Activated CD4-positive, alpha-beta T cell treated with anti-CD3 and anti-CD28 coated beads, Interleukin-2, amount 10 ng/mL, durations not matched to agents 24 days and 14 days (primary cell): Measurements from ENCODE around the gene ANKRD44. TPM values are rescaled to one million over a fixed set of nuclear protein-coding genes. Genes with fewer than 3 reads are reported as not detected.
A peak's percentile ranks its signal among the peaks of the same experiment; 100 is the strongest.

Experiments used
- DNase-seq: peaks from one replicate; pipeline ENCODE4 v3.0.0; 2022
- H3K27ac Mint-ChIP-seq: one replicate; pipeline ENCODE4 v1.8.0; 2022; ENCODE audit warnings: mild to moderate bottlenecking, mixed read lengths
- H3K27me3 Mint-ChIP-seq: one replicate; pipeline ENCODE4 v1.8.0; 2022; ENCODE audit warnings: mixed read lengths
- H3K36me3 Mint-ChIP-seq: one replicate; pipeline ENCODE4 v1.8.0; 2022; ENCODE audit warnings: low read depth, mild to moderate bottlenecking, mixed read lengths
- H3K4me1 Mint-ChIP-seq: one replicate; pipeline ENCODE4 v1.8.0; 2021; ENCODE audit warnings: mixed read lengths
- H3K4me3 Mint-ChIP-seq: one replicate; pipeline ENCODE4 v1.8.0; 2022; ENCODE audit warnings: mild to moderate bottlenecking, moderate library complexity, mixed read lengths
- H3K9me3 Mint-ChIP-seq: one replicate; pipeline ENCODE4 v1.8.0; 2021; ENCODE audit warnings: mixed read lengths
- intact Hi-C: fragments of 100-400 bp; cut with micrococcal nuclease; formaldehyde crosslinking; loops from one replicate; pipeline ENCODE4 v1.15.1; 2023
- total RNA-seq: library from RNA; stranded (reverse); gene quantifications from 2 replicates; pipeline ENCODE4 v1.2.3, GENCODE V29; 2022

The ANKRD44 gene
- total RNA-seq, 1 donor from 2014 or later = 147 TPM

DNA sequence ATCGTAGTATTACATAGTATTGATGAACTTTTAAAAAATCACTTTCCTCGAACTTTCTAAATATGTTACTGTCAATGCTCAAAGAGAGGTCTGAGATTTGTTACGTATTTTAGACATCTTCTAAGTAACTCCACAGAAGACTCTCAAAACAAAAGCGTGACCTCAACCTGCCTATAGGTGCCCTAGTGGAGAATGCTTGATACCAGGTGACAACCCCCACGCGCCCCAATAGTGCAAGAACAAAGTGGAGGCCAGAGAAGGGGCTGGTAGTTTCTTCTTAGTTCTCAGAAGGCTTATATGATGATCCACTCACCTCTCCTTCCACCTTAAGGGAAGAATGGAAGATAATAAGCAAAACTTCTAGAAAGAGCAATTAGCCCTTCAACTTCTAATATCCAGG is 102.6 kb downstream of the ANKRD44 start:
- Mint-ChIP-seq H3K27me3 (no peaks in the 10 kb centered on the region), H3K9me3 (no peaks in the 10 kb centered on the region), H3K4me3 (peak overlapping the region; percentile 69), H3K4me1 (peaks cover 84% of the 10 kb centered on the region), H3K27ac (peak overlapping the region; percentile 97), H3K36me3 (peaks cover 18% of the 10 kb centered on the region)
- DNase-seq = peak; percentile 71
- intact Hi-C loops = loop anchor here (2.0 to 5.0 kb wide), 2 partner anchors 15 to 224 kb away; no protein-coding TSS in a partner anchor

DNA sequence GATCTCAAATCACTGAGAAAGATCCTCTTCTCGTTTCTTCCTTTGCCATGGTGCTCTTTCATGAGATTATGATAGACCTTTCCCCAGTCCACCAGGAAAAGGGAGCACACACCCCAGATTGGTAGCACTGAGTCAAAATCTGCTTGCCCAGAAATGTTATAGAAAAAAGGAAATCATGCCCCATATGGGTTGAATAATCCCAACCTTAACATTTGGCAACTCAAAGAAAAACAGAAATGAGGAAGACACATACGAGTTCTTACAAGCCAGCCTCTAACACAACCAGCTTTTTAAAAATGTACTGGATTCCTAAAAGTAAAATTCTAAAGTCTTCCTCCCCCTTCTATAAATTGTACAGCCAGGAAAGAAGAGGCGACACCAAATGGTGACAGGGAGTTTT is 103.0 kb downstream of the ANKRD44 start:
- Mint-ChIP-seq H3K36me3 (peaks cover 18% of the 10 kb centered on the region), H3K27ac (peak overlapping the region; percentile 97), H3K9me3 (no peaks in the 10 kb centered on the region), H3K27me3 (no peaks in the 10 kb centered on the region), H3K4me1 (peaks cover 80% of the 10 kb centered on the region), H3K4me3 (peak overlapping the region; percentile 69)
- DNase-seq = no peak
- intact Hi-C loops = loop anchor here (5.0 kb wide), 1 partner anchor 225 kb away; no protein-coding TSS in a partner anchor

DNA sequence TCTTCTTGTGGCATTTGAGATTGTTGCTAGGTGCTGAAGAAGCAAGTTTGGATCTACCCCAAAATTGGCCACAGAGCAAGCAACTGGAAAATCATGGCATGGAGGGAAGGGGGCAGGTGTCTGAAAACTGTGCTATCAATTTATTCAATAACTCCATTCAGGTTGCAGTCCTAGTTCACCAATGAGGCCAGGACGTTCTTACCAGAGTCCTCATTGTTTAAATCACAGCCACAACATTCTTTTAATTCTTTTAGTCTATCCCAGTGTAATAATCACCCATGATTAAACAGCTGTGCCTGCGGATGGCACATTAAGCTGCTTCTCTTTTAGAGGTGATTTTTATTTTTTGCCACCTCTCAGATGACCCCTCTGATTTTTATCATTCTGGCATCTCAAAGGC is 103.5 kb downstream of the ANKRD44 start:
- Mint-ChIP-seq H3K36me3 (peaks cover 21% of the 10 kb centered on the region), H3K27ac (peak overlapping the region; percentile 97), H3K27me3 (no peaks in the 10 kb centered on the region), H3K4me3 (peak overlapping the region; percentile 69), H3K9me3 (no peaks in the 10 kb centered on the region), H3K4me1 (peaks cover 78% of the 10 kb centered on the region)
- no peak for DNase-seq
- intact Hi-C loops = loop anchor here (5.0 kb wide), 1 partner anchor 225 kb away; no protein-coding TSS in a partner anchor

DNA sequence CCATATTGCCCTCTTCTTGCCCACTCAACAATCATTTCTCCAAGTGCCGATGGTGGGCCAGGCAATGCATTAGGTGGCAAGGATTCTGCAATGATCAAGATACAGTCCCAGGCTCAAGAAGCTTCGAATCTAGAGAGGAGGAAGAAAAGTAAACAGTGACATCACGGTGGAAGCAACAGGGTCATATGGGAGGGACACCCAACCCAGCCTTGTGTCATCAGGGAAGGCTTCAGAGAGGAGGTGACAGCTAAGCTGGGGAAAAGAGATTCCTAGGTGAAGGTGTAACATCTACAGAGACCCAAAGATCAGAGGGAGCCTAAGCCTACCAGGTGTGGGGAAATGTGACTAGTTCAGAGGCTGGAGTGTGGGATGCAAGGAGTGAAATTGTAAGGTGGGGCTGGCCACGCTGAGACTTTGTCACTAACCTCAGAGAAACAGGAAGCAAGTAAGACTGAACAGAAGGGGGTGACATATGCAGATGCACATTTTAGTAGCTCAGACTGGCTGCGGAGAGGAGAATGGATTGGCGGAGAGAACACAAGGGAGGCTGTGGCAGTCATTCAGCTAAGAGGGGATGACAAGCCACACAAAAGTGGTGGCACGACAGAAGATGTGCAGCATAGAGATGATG is 104.9 kb downstream of the ANKRD44 start:
- peak overlapping the region; percentile 97 for H3K27ac Mint-ChIP-seq

DNA sequence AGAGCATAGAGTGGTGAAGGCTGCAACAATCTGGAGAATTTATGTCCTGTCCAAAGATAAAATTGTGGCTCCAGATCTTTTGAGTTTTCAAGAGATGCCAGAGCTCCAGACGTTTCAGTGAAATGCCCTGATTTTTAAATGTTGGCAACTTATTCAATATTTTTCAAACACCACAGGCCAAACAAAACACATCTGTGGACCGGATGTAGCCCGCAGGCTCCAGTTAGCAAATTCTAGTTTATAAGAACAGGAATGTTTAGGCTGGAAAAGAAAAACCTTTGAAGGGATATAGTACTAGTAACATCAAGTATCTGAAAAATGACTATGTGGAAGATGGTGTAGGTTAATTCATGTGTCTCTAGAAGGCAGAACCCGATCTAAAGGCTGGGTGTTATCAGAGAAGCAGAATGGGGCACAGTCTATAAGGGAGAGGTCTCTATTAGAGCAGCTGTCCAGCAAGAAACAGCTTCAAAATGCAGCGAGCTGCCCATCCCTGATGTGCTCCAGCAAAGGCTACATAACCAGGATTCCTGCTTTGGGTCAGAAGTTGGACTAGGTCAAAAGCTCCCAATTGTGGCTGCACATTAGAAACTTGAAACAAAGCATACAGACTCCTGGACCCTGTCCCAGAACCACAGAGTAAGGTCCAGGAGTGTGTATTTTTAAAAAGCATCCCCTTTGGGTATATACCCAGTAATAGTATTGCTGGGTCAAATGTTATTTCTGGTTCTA is 105.9 kb downstream of the ANKRD44 start:
- Mint-ChIP-seq H3K4me1 (peaks cover 74% of the 10 kb centered on the region), H3K9me3 (no peaks in the 10 kb centered on the region), H3K27ac (peak overlapping the region; percentile 1), H3K36me3 (peaks cover 24% of the 10 kb centered on the region), H3K4me3 (peak overlapping the region; percentile 73), H3K27me3 (no peaks in the 10 kb centered on the region)
- intact Hi-C loops = loop anchor here (5.0 kb wide), 1 partner anchor 228 kb away; no protein-coding TSS in a partner anchor
- no peak for DNase-seq

More for the DNA sequence above, 104.9 kb downstream of the ANKRD44 start:
- no peaks in the 10 kb centered on the region for H3K9me3 Mint-ChIP-seq
- peak overlapping the region; percentile 73 for H3K4me3 Mint-ChIP-seq
- no peaks in the 10 kb centered on the region for H3K27me3 Mint-ChIP-seq
- peaks cover 24% of the 10 kb centered on the region for H3K36me3 Mint-ChIP-seq
- DNase-seq = peak; percentile 90
- intact Hi-C loops = loop anchor here (5.0 kb wide), 1 partner anchor 227 kb away; no protein-coding TSS in a partner anchor
- peaks cover 76% of the 10 kb centered on the region for H3K4me1 Mint-ChIP-seq

DNA sequence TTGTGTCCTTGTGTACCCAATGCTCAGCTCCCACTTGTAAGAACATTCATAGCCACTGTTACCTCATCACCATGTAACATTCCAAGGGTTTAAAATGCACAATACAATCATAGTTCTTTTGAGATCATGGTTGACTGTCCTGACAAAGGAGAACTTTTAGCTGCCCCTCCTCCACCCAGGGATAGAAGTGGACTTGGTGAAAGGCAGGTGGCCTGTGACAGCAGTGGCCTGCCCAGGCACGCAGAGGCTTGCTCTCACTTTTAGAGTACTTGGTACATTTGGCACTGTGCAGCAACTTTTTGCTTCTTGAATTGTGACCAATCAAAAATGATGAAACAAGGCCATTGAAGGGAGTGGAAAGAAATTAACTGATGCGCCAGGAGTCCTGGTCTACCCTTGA is 108.7 kb downstream of the ANKRD44 start:
- intact Hi-C loops = no loop called here
- Mint-ChIP-seq H3K36me3 (peaks cover 29% of the 10 kb centered on the region), H3K4me1 (peaks cover 66% of the 10 kb centered on the region), H3K27me3 (no peaks in the 10 kb centered on the region), H3K9me3 (no peaks in the 10 kb centered on the region), H3K4me3 (peak overlapping the region; percentile 45), H3K27ac (peak overlapping the region; percentile 78)
- DNase-seq = no peak

DNA sequence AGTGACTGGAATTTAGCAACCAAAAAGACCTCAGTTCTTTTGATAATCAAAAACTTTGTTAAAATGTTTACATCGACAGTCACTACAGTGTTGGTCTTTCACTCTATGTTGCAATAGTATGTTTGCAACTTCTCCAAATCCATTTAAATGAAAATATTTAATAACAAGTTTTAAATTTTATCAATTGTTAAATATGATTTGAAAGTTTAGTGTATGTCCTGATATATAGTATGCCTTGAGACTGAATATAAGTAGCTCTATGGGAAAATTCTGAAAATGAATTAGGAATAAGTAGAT is 109.9 kb downstream of the ANKRD44 start:
- peaks cover 25% of the 10 kb centered on the region for H3K36me3 Mint-ChIP-seq
- no peak for DNase-seq
- peaks cover 64% of the 10 kb centered on the region for H3K4me1 Mint-ChIP-seq
- intact Hi-C loops = no loop called here
- peak overlapping the region; percentile 73 for H3K27ac Mint-ChIP-seq
- peak overlapping the region; percentile 60 for H3K4me3 Mint-ChIP-seq
- H3K9me3 Mint-ChIP-seq = no peaks in the 10 kb centered on the region
- H3K27me3 Mint-ChIP-seq = no peaks in the 10 kb centered on the region

DNA sequence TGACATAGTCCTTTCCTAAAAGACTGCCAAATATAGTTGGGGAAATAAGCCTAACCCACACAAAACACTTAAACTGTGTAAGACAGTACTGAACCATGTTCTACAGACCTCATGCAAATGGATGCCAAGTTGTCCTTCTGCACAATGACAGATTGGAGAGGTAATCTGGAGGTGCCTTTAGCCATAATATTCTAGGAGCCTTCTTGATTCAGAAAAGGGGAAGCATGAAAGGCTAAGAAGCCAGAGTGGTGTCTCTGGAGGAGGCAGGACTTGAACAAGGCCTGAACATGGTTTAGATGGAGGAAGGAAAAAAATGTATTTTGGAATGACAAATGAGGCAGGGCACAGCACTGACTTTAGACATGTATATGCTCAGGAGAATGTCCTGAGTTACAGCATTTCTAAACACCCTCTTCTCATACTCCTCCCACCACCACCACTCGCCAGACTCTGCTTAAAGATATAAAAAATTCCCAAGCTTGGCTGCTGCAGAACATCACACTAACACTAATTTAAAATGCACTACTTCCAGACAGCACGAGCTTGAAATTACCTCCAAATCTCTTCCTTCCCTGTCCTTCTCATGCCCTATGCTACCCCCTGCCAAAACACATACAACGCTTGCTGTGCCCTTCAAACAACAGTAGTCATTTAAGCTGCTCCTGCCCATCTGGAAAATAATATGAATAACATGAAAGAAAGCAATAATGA is 110.4 kb downstream of the ANKRD44 start:
- Mint-ChIP-seq H3K4me3 (peak overlapping the region; percentile 60), H3K36me3 (peaks cover 25% of the 10 kb centered on the region)

DNA sequence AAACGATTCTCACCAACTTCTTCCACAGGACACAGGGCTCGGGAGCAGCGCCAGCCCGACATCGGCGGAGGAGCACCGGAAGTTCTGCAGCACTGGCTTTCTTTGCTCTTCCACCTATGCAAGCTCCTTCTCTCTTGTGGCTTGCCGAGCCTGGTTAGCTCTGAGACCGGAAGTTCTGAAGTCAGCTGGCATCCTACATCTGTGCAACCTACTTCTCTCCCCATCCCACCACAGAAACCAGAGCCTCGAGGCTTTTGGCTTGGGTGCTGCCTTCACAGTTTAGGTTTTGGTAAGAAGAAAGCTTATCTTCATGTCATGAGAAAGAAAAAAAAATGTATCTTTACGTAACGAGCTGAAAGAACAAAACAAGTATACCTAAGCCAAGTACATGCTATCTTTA is 111.7 kb downstream of the ANKRD44 start:
- H3K4me1 Mint-ChIP-seq = peaks cover 65% of the 10 kb centered on the region
- intact Hi-C loops = loop anchor here (1.0 to 5.0 kb wide), 7 partner anchors 10 to 272 kb away; partner anchors contain the start of genes ANKRD44 and PGAP1
- H3K4me3 Mint-ChIP-seq = peak overlapping the region; percentile 84

More for the DNA sequence above, 110.4 kb downstream of the ANKRD44 start:
- Mint-ChIP-seq H3K4me1 (peaks cover 64% of the 10 kb centered on the region), H3K27ac (peak overlapping the region; percentile 73), H3K9me3 (no peaks in the 10 kb centered on the region), H3K27me3 (no peaks in the 10 kb centered on the region)
- no peak for DNase-seq
- intact Hi-C loops = no loop called here

DNA sequence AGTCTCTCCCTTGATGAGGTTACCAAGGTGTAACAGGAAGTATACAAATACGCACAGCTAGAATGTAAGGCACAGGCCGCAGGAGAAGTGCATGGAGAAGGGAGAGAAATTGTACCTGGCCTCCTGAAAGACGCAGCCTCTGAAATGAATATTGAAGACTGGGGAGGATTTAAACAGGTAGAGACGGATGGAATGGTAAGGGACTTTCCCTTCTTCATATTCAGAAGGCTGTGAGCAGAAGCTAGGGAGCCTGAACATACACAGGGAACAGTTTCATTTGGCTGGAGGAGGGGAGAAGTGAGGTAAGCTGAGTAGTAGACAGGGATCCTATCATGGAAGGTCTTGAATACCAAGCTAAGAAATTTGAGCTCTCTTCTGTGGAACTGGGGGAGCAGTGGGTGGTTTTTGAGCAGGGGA is 112.7 kb downstream of the ANKRD44 start:
- Mint-ChIP-seq H3K4me1 (peaks cover 68% of the 10 kb centered on the region), H3K9me3 (no peaks in the 10 kb centered on the region), H3K4me3 (peak overlapping the region; percentile 84), H3K27me3 (no peaks in the 10 kb centered on the region), H3K36me3 (peaks cover 19% of the 10 kb centered on the region), H3K27ac (peak overlapping the region; percentile 99)
- intact Hi-C loops = loop anchor here (1.0 to 5.0 kb wide), 3 partner anchors 19 to 271 kb away; partner anchors contain the start of gene PGAP1
- DNase-seq = peak; percentile 76

More for the DNA sequence above, 111.7 kb downstream of the ANKRD44 start:
- Mint-ChIP-seq H3K36me3 (peaks cover 25% of the 10 kb centered on the region), H3K9me3 (no peaks in the 10 kb centered on the region), H3K27me3 (no peaks in the 10 kb centered on the region), H3K27ac (peak overlapping the region; percentile 99)
- DNase-seq = peak; percentile 97

DNA sequence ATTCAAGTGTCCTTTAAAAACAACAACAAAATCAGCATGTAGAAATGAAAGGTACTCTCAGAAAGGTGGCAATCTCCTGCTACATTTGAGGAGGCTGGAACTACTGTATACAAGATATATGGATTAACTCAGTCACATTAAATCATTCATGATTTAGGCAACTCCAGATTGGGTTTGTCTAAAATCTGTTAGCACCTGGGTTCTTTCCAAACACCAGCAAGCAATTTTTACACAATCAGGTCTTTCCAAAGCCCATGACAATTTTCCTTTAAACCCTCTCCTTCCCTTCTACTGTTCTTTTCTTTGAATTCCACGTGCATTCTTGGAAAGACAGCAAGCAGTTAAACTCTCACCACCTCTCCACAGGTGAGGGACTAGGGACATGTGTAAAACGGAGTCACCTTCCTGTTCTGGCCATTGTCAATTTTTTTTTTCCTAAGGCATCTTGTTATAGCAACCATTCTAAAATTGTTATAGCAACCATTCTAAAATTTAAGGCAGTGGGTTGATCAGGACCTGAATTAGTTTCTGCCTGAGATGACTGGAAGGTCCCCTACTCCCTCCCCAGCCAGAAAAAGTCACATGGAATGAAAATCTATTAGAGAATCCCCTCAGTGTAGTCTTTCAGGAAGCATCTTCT is 113.9 kb downstream of the ANKRD44 start:
- H3K4me3 Mint-ChIP-seq = peak overlapping the region; percentile 84
- H3K36me3 Mint-ChIP-seq = peaks cover 12% of the 10 kb centered on the region
- intact Hi-C loops = loop anchor here (5.0 kb wide), 1 partner anchor 269 kb away; the partner anchor contains the start of gene PGAP1
- H3K9me3 Mint-ChIP-seq = no peaks in the 10 kb centered on the region
- peak overlapping the region; percentile 99 for H3K27ac Mint-ChIP-seq
- peak; percentile 69 for DNase-seq
- peaks cover 72% of the 10 kb centered on the region for H3K4me1 Mint-ChIP-seq
- no peaks in the 10 kb centered on the region for H3K27me3 Mint-ChIP-seq

DNA sequence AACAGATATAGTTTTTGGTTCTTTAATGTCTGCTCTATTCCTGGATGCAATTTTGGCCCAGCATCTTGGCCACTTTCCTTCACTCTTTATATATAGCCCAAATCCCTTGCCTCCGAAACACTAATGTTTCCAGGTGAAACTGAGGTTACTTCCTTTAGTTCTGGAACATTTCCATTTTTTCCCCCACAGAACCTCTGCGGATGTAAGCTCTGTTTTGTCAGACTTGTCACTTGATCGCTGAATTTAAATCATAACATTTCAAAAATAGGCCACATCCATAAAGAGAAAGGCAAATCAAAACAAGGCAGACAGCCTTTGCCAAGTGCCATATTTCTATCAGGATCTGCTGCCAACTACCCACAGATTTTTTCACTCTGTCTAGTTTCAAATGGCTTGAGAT is 115.1 kb downstream of the ANKRD44 start:
- peaks cover 68% of the 10 kb centered on the region for H3K4me1 Mint-ChIP-seq

DNA sequence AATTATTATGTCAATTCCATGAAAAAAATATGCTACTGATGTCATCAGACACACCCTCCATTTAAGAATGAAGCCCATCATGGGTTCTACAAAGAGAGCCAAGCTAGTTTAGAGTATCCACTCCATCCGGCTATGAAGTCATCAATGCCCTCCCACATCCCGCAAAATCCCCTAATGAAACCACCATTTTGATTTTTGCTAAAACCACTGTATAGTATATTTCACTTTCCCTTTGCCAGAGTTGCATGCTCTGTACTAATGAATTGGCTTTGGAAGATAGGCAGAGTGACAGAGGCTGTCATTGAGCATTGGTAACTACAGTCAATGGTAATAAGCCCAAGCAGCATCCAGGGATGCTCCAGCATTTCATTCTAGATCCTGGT is 118.6 kb downstream of the ANKRD44 start:
- H3K27ac Mint-ChIP-seq = peak overlapping the region; percentile 69
- H3K9me3 Mint-ChIP-seq = no peaks in the 10 kb centered on the region
- intact Hi-C loops = loop anchor here (1.0 to 2.0 kb wide), 4 partner anchors 17 to 186 kb away; no protein-coding TSS in a partner anchor
- no peaks in the 10 kb centered on the region for H3K27me3 Mint-ChIP-seq
- peak overlapping the region; percentile 54 for H3K4me3 Mint-ChIP-seq
- H3K36me3 Mint-ChIP-seq = peaks cover 11% of the 10 kb centered on the region
- peaks cover 71% of the 10 kb centered on the region for H3K4me1 Mint-ChIP-seq
- peak; percentile 85 for DNase-seq

More for the DNA sequence above, 115.1 kb downstream of the ANKRD44 start:
- H3K9me3 Mint-ChIP-seq = no peaks in the 10 kb centered on the region
- peak overlapping the region; percentile 99 for H3K27ac Mint-ChIP-seq
- intact Hi-C loops = loop anchor here (5.0 kb wide), 1 partner anchor 268 kb away; the partner anchor contains the start of gene PGAP1
- peaks cover 13% of the 10 kb centered on the region for H3K36me3 Mint-ChIP-seq
- peak overlapping the region; percentile 84 for H3K4me3 Mint-ChIP-seq
- H3K27me3 Mint-ChIP-seq = no peaks in the 10 kb centered on the region
- no peak for DNase-seq
